Left kidney (tissue), 2 donors: ENCODE measurements around the gene TMCO6. TPM values are rescaled to one million over a fixed set of nuclear protein-coding genes. Genes with fewer than 3 reads are reported as not detected.

ENCODE experiments used
- DNase-seq: peaks from one replicate; pipeline ENCODE4 v3.0.0-alpha.2; 2013
- polyA plus RNA-seq: library from polyadenylated mRNA; unstranded; fragments of 120-200 nt; gene quantifications from one replicate; pipeline ENCODE4 v1.2.1, GENCODE V29; 2013; ENCODE audit not compliant: insufficient read length

TMCO6 gene
- polyA plus RNA-seq, 1 donor: 19.8 TPM

DNA sequence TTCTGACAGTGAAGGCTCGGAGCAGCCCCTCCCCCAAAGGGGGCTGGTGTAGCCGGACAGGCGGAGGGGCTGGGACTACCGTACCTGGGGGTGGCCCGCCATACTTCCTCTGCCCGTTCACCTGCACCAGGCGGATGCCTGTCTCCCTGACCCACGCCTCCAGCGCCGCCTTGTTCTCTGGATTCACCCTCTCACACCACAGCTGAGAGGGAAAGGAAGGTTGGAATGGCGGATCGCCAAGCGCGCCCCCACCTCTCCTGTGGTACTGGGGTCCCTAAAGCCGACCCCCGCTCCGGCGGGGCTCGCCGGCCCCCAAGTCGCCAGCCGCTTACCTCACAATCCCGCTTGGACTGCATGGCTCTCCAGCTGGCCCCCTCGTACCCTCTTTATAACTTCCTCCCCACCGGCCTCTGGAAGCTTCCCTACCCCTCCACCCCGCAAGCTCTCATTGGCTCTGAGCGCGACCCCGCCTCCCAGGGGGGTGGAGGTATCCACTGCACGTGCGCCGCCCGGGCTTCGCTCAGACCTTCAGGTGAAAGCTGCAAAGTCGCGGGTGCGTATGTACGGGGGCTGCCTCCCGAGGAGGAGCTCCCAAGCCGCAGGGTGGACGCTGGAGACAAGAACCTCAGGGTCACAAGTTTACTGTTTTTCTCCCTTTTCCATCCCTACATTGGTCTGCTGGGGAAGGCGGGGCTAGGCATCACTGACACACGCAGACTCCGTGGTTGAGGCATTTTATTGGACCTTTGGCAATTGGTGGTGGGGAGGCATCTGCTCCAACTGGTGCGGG is 34.1 kb downstream of the TMCO6 start, which contains the start of gene DND1:
DND1 (minus strand) TSS at position 390 of the 790 bp plus-strand sequence; CDS start at position 356, 34 bp downstream.
- DNase-seq: no peak

DNA sequence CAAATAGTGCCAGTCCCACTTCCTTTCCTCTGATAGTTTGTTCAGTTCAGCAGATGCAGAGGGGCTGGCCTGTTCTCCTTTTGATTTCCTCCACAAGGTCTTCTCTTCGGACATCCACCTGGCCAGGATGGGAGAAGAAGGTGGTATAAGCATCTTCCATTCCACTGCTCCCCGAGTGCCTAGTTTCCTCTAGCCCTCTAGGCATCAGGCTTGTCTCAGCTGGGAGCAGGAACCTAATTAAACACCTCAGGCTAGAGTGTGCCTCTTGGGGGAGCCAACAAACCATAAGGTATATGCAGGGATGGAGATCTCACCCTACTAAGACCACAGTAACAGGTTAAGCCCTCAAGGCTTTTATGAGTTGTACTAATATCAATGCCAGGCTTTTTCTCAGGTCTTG is 35.0 kb downstream of the TMCO6 start:
- DNase-seq: no peak

DNA sequence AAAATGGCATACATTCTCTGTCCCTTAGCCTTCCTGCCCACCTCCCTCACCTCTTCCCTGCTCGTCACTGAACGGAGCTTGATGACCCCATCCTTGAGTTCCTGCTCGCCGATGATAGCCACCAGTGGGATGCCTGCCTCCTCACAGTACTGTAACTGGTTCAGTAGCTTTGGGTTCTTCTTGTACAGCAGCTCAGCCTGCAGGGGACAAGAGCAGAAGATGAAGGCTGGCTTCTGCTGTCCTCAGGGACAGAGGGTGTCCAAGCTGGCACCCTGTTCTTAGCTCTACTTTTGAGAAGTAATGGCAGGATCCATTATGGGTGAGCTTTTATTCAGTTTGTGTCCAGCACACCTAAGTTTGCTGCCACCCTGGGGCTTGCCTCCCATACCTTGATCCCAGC is 35.4 kb downstream of the TMCO6 start:
- no peak for DNase-seq

DNA sequence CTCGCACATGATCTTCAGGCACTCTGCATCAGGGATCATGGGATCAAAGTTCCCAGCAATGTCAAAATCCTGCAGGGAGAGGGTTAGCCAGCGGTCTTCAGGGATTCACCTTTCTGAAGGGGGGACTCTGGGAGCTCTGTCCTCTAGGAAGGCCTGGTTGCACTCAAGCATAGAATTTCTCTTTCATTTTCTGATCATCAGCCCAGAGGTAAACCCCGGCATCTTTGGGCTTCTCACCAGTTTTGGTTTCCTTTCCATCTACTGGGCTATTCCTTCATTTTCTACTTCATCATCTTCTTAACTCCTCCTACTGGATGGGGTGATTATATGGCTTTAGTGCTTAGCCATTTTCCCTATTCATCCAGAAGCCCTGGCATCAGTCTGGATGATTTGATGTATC is 38.7 kb downstream of the TMCO6 start:
- DNase-seq: no peak

DNA sequence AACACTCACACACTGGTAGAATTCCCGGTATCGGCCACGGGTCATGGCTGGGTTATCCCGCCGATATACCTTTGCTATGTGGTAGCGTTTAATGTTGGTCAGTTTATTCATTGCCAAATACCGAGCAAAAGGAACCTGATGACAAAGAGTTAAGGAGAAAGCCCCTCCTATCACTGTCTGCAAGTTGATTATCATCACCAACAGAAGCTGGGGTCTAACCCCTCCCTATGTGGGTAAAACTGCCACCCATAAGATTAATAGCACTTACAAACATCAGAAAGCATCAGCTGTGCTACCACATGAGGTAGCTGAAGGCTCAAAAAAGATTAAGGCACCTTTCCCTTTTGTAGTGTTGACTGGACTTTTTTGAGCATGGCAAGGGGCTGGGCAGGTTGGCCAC is 39.7 kb downstream of the TMCO6 start:
- DNase-seq: no peak

DNA sequence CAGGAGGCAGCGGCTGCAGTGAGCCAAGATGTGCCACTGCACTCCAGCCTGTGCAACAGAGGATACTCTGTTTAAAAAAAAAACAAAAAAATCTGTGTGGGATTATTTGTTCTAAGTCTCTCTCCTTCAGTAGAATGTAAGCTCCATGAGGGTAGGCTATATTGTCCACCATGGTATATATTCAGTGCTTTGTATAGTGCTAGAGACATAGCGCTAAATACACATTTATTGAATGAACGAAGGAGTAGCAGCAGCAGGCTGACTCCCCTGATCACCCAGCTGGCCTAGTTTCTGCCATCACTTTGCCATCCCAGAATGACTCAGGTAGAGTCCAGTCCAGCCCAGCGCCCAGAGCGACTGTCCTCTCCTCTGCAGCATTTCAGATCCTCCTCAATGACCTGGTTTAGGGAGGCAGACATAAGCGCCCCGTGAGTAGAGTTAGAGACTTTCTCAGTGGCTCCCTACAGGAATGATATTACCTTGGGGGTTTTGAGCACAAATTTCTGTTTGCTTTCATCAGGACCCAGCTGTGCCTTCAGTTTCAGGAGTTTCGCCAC is 51.2 kb downstream of the TMCO6 start:
- no peak for DNase-seq

DNA sequence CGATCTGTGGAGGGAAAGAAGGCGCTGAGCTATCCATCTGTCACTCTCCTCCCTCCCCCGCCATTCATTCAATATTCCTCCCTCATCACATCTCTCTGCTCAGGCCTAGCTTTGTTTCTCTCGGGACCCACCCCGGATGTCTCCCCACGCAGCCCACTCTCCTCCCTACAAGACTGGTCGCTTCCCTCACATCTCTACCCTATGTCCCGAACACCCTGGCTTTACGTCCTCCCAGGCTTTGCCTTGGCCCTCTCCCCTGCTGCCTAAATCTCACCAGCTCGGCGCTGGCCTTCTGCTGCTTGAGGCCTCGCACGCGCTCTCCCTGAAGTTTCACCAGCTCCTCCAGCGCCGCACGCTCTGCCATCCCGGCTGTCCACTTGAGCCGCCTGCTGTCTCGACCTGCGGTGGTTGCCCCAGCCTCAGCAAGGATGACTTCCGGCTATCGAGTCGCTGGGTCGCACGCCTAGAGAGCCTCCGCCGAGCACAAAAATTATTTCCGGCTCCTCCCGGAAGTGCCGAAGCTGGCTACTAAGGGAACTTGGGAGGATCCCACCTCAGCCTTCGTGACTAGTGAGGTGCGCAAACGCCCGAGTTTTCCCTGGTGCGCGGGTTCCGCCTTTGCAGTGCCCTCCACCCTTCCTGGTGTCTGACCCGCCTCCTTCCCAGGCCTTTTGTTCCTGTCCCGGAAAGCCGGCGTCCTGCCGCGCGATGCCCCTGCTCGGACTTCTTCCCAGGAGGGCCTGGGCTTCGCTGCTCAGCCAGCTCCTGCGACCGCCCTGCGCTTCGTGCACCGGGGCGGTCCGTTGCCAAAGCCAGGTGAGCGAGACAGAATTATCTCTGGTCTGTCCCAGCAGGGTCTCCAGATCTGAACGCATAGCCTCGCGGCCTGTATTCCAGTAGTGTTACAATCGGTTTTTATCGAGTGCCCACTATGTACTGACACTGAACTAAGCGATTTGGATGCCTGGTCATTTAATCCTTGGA is 52.0 kb downstream of the TMCO6 start, which contains the start of the genes HARS1 and HARS2:
HARS1 (minus strand) TSS at position 430 of the 984 bp plus-strand sequence; CDS start at position 364, 66 bp downstream.
HARS2 (plus strand) TSS at position 515 of the 984 bp plus-strand sequence; CDS start at position 709, 194 bp downstream.
- DNase-seq: peak; percentile 85

DNA sequence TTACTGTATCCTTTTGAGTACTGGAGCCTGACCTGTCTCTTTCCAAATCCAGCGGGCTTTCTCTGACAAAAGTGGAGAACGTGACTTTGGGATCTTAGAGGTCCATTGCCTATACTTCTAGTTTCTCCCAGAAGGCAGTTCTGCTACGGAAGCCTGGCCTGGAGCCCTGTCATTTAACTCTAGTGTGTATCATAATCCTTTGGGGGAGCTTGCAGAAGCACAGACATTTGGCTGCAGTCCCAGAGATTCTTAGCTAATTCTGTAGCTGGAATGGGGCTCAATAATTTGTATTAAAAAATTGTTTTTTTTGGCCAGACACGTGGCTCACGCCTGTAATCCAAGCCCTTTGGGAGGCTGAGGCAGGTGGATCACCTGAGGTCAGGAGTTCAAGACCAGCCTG is 55.0 kb downstream of the TMCO6 start:
- no peak for DNase-seq

Other genes starting within 250 kb of the TMCO6 start
- 162 TPM for gene ANKHD1, start 237.6 kb upstream of the TMCO6 start, polyA plus RNA-seq
- 10.5 TPM for gene EIF4EBP3, start 91.8 kb upstream of the TMCO6 start, polyA plus RNA-seq
- gene SRA1, start 82.0 kb upstream of the TMCO6 start, polyA plus RNA-seq: 27.2 TPM
- gene APBB3, start 74.9 kb upstream of the TMCO6 start, polyA plus RNA-seq: 58.6 TPM
- 80.1 TPM for gene SLC35A4, start 74.6 kb upstream of the TMCO6 start, polyA plus RNA-seq
- gene CD14, start 6.3 kb upstream of the TMCO6 start, polyA plus RNA-seq: 5.6 TPM
- gene NDUFA2, start 8.2 kb downstream of the TMCO6 start, polyA plus RNA-seq: 69.0 TPM
- gene IK, start 8.4 kb downstream of the TMCO6 start, polyA plus RNA-seq: 170 TPM
- 19.6 TPM for gene WDR55, start 25.5 kb downstream of the TMCO6 start, polyA plus RNA-seq
- gene DND1, start 34.1 kb downstream of the TMCO6 start, polyA plus RNA-seq: 0.35 TPM
- 83.4 TPM for gene HARS1, start 51.9 kb downstream of the TMCO6 start, polyA plus RNA-seq
- 61.0 TPM for gene HARS2, start 52.0 kb downstream of the TMCO6 start, polyA plus RNA-seq
- gene ZMAT2, start 61.0 kb downstream of the TMCO6 start, polyA plus RNA-seq: 124 TPM
- not detected for gene PCDHA1, start 146.7 kb downstream of the TMCO6 start, polyA plus RNA-seq
- gene PCDHA2, start 155.4 kb downstream of the TMCO6 start, polyA plus RNA-seq: 0.20 TPM
- gene PCDHA3, start 161.6 kb downstream of the TMCO6 start, polyA plus RNA-seq: 0.47 TPM
- gene PCDHA4, start 167.6 kb downstream of the TMCO6 start, polyA plus RNA-seq: 1.00 TPM
- gene PCDHA5, start 182.2 kb downstream of the TMCO6 start, polyA plus RNA-seq: 0.18 TPM
- 0.38 TPM for gene PCDHA6, start 188.5 kb downstream of the TMCO6 start, polyA plus RNA-seq
- 0.35 TPM for gene PCDHA7, start 194.8 kb downstream of the TMCO6 start, polyA plus RNA-seq
- 0.17 TPM for gene PCDHA8, start 201.7 kb downstream of the TMCO6 start, polyA plus RNA-seq
- 0.03 TPM for gene PCDHA9, start 208.9 kb downstream of the TMCO6 start, polyA plus RNA-seq
- 0.62 TPM for gene PCDHA10, start 216.4 kb downstream of the TMCO6 start, polyA plus RNA-seq
- gene PCDHA11, start 229.5 kb downstream of the TMCO6 start, polyA plus RNA-seq: 0.52 TPM
- gene PCDHA12, start 235.9 kb downstream of the TMCO6 start, polyA plus RNA-seq: 0.23 TPM
- gene PCDHA13, start 242.7 kb downstream of the TMCO6 start, polyA plus RNA-seq: not detected